GOT3 (cell line): ENCODE measurements around the gene UCN.

ENCODE experiments used
- DNase-seq: peaks from one replicate; lab custom pipeline; 2025; ENCODE audit warnings: mixed read lengths; lab: John Stamatoyannopoulos, UW

Gene UCN

DNA sequence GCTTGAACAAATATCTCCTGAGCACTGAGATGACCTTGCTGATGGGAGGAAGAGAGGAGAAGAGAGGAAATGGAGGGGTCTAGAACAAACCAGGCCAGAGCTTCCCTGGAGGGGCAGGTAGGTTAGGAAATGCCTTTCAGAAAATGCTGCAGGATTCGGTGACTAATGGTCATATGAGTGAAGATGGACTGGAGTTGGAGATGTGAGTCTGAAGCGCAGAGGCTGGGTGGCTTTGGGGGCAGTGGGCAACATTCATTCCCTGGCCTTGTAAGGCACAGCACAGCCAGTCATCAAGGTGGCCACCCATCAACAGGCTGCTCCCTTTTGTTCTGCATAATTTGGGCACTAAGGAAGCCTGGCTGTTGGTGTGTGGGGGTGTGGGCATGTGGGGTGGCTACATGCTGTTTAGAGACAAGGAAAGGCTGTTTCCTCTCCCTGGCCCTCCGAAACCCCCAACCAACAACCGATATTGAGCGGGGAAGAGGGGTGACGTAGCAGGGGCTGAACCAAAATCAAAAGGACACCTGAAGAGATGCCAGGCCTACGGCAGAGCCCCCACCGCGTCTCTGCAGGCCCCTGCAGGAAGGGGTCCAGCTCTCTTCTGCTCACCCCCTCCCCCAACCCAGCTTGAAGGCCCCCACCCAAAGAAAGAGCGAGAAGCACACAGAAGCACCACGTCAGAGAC lies 46.9 kb downstream of the UCN start:
- DNase-seq: no peak

DNA sequence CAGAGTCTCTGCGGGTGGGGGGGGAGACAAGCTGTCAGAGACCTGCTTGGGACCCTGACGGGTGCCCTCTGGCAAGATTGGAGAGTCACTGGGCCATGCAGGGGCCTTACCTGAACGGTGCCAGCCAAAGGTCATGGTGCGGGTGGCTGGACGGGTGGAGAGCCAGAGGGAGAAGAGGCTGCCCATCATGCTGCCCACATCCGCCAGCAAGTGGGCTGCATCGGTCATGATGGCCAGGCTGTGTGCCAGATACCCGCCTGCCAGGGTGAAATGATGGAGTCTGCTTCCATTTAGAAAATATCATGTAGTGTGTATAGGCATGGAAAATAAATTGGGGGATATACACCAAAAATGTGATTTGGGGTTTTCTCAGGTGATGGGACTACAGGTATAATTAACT lies 50.2 kb downstream of the UCN start:
- DNase-seq: no peak
